ENCODE measurements around the gene TOX4. TPM values are rescaled to one million over a fixed set of nuclear protein-coding genes. Genes with fewer than 3 reads are reported as not detected.

TOX4 gene
- total and polyA plus RNA-seq, 9 of the 15 experiments (the other 6 are each of a cell fraction or from before 2014, with no cell fraction given): 9.9 to 76.5 (median 41.0) TPM

GRCh38 chr14:21510735-21511657 is 34.0 kb downstream of the TOX4 start, which contains the start of gene METTL3 (continued):
- TF ChIP-seq SIRT6 (IDR thresholded peaks at IDR 0.05; ENCODE audit: low read depth, low read length) (no peak), E2F3 (CRISPR knock-in tag; IDR thresholded peaks at IDR 0.05) (no peak), BHLHE40 (IDR thresholded peaks at IDR 0.05; ENCODE audit: low read length) (no peak), TRIM28 (IDR thresholded peaks at IDR 0.05) (no peak), MTA2 (IDR thresholded peaks at IDR 0.05; ENCODE audit: low read depth) (no peak), ID3 (CRISPR knock-in tag; IDR thresholded peaks at IDR 0.05) (no peak), ID3 (tag; IDR thresholded peaks at IDR 0.05) (no peak), ZNF449 (CRISPR knock-in tag; IDR thresholded peaks at IDR 0.05) (no peak), FIP1L1 (IDR thresholded peaks at IDR 0.05; ENCODE audit: low read depth, low read length, poor library complexity, severe bottlenecking) (no peak), ZBTB9 (CRISPR knock-in tag; IDR thresholded peaks at IDR 0.05) (no peak), ZNF639 (CRISPR knock-in tag; conservative IDR thresholded peaks at IDR 0.05 in 1 of 2, IDR thresholded peaks at IDR 0.05 in 1 of 2) (peak in 1 of 2 experiments; percentile 82; a peak in 2 of 4 replicates), ZBTB8A (IDR thresholded peaks at IDR 0.05; ENCODE audit: partially characterized antibody) (no peak), IRF2 (CRISPR knock-in tag; IDR thresholded peaks at IDR 0.05) (no peak), AFF4 (CRISPR knock-in tag; IDR thresholded peaks at IDR 0.05) (no peak; the same call in 1 of the 2 replicates), THRB (CRISPR knock-in tag; conservative IDR thresholded peaks at IDR 0.05) (no peak), MAX (CRISPR knock-in tag; IDR thresholded peaks at IDR 0.05) (peak; percentile 92)
